Smooth muscle cell (in vitro differentiated cells): Measurements from ENCODE around the gene PCARE. TPM values are rescaled to one million over a fixed set of nuclear protein-coding genes. Genes with fewer than 3 reads are reported as not detected.

Source experiments
- DNase-seq: peaks from one replicate; lab custom pipeline; 2025; ENCODE audit not compliant: unreplicated experiment; lab: John Stamatoyannopoulos, UW
- H2AFZ ChIP-seq: fragments of 200-600 bp; sonication (generic); 2 replicates; pipeline ENCODE4 v1.6.0; 2016; ENCODE audit warnings: antibody characterized with exemption, low read depth, mild to moderate bottlenecking
- H3F3A ChIP-seq: fragments of 200-600 bp; sonication (generic); 2 replicates; pipeline ENCODE4 v1.6.0; 2017; ENCODE audit warnings: antibody characterized with exemption, low read depth
- H3K27ac ChIP-seq: fragments of 200-600 bp; sonication (generic); 2 replicates; pipeline ENCODE4 v1.5.1; 2016; ENCODE audit warnings: low read depth, mild to moderate bottlenecking
- H3K27me3 ChIP-seq: fragments of 200-600 bp; sonication (generic); 2 replicates; pipeline ENCODE4 v1.6.1; 2016; ENCODE audit warnings: low read depth, mild to moderate bottlenecking
- H3K36me3 ChIP-seq: fragments of 200-600 bp; sonication (generic); 2 replicates; pipeline ENCODE4 v1.5.1; 2016; ENCODE audit warnings: low read depth
- H3K4me1 ChIP-seq: fragments of 200-600 bp; sonication (generic); 2 replicates; pipeline ENCODE4 v1.5.1; 2016; ENCODE audit warnings: low read depth
- H3K4me2 ChIP-seq: fragments of 200-600 bp; sonication (generic); 2 replicates; pipeline ENCODE4 v1.6.0; 2016; ENCODE audit warnings: mild to moderate bottlenecking
- H3K4me3 ChIP-seq: fragments of 200-600 bp; sonication (generic); 2 replicates; pipeline ENCODE4 v1.5.1; 2016; ENCODE audit warnings: mild to moderate bottlenecking
- H3K79me2 ChIP-seq: fragments of 200-600 bp; sonication (generic); 2 replicates; pipeline ENCODE4 v1.6.0; 2016; ENCODE audit warnings: low read depth, mild to moderate bottlenecking
- H3K9ac ChIP-seq: fragments of 200-600 bp; sonication (generic); 2 replicates; pipeline ENCODE4 v1.6.0; 2016; ENCODE audit warnings: low read depth
- H3K9me3 ChIP-seq: fragments of 200-600 bp; sonication (generic); replicated peaks from 2 replicates; pipeline ENCODE4 v1.5.1; 2016; ENCODE audit warnings: low read depth
- H4K20me1 ChIP-seq: fragments of 200-600 bp; sonication (generic); 2 replicates; pipeline ENCODE4 v1.6.0; 2016; ENCODE audit warnings: low read depth
- CTCF ChIP-seq: fragments of 200-600 bp; sonication (generic); IDR thresholded peaks from 2 replicates; pipeline ENCODE4 v1.5.1; 2017; ENCODE audit warnings: borderline replicate concordance, mild to moderate bottlenecking, antibody characterized with exemption; ENCODE audit not compliant: insufficient read depth, poor library complexity, severe bottlenecking
- WGBS: methylation state at CpG from one replicate; pipeline ENCODE4 v1.1.7; 2016; ENCODE audit warnings: low lambda C conversion rate; 5-methylcytosine and 5-hydroxymethylcytosine counted together
- polyA plus RNA-seq: library from polyadenylated mRNA; unstranded; fragments of >200 nt; fragmentation: Nextera tagmentation; extraction: Ambion mirVana; gene quantifications from 2 replicates; pipeline ENCODE4 v1.2.1, GENCODE V29; 2016
- total RNA-seq: library from RNA; depleted of rRNA; stranded (reverse); fragments of >200 nt; gene quantifications from 2 replicates; pipeline ENCODE4 v1.2.3, GENCODE V29; 2014

The PCARE gene
- total and polyA plus RNA-seq, 2 experiments from 2014 or later, result not detected

- H3K27me3 ChIP-seq, result no peaks in the 10 kb centered on the region
- no peak overlapping the region for H3K4me2 ChIP-seq
- H3K36me3 ChIP-seq, result no peaks in the 10 kb centered on the region
- H3K9me3 ChIP-seq, result no peaks in the 10 kb centered on the region
- H2AFZ ChIP-seq, result no peak overlapping the region
- TF ChIP-seq CTCF, result no peak
- no peaks in the 10 kb centered on the region for H3K79me2 ChIP-seq
- no peaks in the 10 kb centered on the region for H3F3A ChIP-seq
- no peak overlapping the region for H3K27ac ChIP-seq
- peaks cover 22% of the 10 kb centered on the region for H3K4me1 ChIP-seq
- no peak for DNase-seq
- no peak overlapping the region for H3K9ac ChIP-seq
- no peaks in the 10 kb centered on the region for H4K20me1 ChIP-seq
- 87% methylated on average over 12 of the region's 12 CpGs for WGBS
- H3K4me3 ChIP-seq, result no peak overlapping the region
Measured at GRCh38 chr2:29072971-29073725, 1.2 kb downstream of the PCARE start.

GRCh38 chr2:29072251-29072650 is 2.1 kb downstream of the PCARE start:
- WGBS, result 91% methylated on average over 8 of the region's 8 CpGs
- H3F3A ChIP-seq, result no peaks in the 10 kb centered on the region
- H3K9ac ChIP-seq, result no peak overlapping the region
- no peak overlapping the region for H3K4me2 ChIP-seq
- H2AFZ ChIP-seq, result no peak overlapping the region
- H3K79me2 ChIP-seq, result no peaks in the 10 kb centered on the region
- no peak for DNase-seq
- no peak for TF ChIP-seq CTCF
- H3K36me3 ChIP-seq, result no peaks in the 10 kb centered on the region
- peaks cover 22% of the 10 kb centered on the region for H3K4me1 ChIP-seq
- H3K9me3 ChIP-seq, result no peaks in the 10 kb centered on the region
- H3K4me3 ChIP-seq, result no peak overlapping the region
- H4K20me1 ChIP-seq, result no peaks in the 10 kb centered on the region
- no peaks in the 10 kb centered on the region for H3K27me3 ChIP-seq
- no peak overlapping the region for H3K27ac ChIP-seq

- Histone ChIP-seq H3K27ac (no peak overlapping the region), H3K4me3 (no peak overlapping the region), H3K79me2 (no peaks in the 10 kb centered on the region), H3K9me3 (no peaks in the 10 kb centered on the region), H3K27me3 (no peaks in the 10 kb centered on the region), H3K4me1 (peaks cover 21% of the 10 kb centered on the region), H2AFZ (no peak overlapping the region), H3K36me3 (no peaks in the 10 kb centered on the region), H3F3A (no peaks in the 10 kb centered on the region), H3K4me2 (no peak overlapping the region), H3K9ac (no peak overlapping the region), H4K20me1 (no peaks in the 10 kb centered on the region)
- no peak for TF ChIP-seq CTCF
- DNase-seq, result no peak
- WGBS, result 93% methylated on average over 18 of the region's 19 CpGs
Measured at GRCh38 chr2:29071032-29071975, 3.0 kb downstream of the PCARE start.
